GM18502 (cell line): ENCODE measurements around the gene AKT3.
A peak's percentile ranks its signal among the peaks of the same experiment; 100 is the strongest.

Experiments used
- ATAC-seq: cut with Tn5 transposase; IDR thresholded peaks from one replicate; pipeline ENCODE4 v1.9.1; 2021; ENCODE audit warnings: mild to moderate bottlenecking; ENCODE audit not compliant: unreplicated experiment, poor library complexity

Gene AKT3

DNA sequence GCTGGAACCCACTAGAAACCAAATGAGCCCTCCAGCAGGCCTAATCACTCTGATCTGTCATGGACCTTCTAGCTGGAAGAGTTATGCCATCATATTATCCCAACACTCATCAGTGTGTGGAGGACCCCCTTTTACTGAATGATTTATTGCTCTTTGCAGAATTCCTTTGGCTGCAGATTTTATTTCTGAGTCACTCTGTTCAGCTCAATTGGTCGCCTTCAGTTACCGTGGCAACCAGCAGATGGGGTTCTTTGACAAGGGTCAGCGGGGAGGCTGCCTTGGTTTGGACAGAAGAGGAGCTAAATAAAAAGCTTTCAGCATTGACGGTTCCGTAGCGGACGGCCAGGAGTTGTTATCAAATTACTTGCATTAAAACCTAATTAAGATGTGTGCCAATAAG, 374.1 kb downstream of the AKT3 start:
- ATAC-seq, result no peak

DNA sequence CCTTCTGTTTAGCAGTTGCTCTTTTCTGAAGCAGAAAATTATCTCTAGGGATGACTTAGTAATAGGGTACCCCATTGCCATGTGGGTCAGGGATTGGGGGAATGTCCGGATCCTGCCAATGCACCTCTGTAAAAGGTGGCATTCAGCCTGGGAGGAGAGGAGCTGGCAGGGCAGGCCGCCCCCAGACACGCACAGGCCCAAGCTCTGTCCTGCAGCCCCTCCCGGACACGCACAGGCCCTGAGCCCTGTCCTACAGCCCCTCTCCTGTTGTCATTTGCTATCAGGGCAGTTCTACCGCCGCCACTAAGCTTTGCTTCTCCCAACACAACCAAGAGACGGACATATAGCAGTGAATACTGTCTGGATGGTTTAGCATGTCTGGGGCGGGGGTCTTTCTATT, 375.1 kb downstream of the AKT3 start:
- ATAC-seq, result no peak

DNA sequence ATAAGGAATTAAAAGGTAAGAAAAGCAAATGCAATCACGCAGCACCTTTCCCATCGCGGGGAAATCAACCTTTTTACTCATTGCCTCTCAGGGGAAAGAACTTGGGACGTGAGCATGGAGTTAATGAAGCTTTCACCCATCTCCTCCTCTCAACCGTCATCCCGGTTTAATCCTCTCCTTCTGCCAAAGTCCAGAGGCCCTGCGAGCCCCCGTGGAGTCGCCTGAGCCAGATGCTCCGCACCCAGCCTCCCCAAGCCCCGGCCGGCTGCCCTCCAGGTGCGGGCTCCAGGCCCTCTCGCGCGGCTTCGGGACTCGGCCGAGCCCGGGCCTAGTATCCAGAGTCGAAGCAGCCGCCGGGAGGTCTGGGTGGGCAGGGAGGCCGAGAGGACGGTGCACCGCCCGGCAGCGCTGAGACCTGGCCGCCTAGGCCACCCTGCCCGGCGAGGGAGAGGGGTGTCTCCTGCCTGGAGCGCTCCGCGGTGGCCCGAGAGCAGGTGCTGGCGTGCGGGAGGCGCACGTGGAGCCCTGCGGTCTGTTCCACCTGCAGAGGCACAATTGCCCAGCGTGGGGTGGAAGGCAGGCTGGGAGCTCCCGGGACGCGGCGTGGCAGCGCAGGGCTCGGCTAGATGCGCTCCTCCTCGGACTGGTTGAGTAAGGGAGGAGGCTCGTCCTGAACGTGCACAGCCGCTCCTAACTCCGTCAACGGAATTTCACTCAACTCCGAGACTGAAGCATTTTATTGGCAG, 375.7 kb downstream of the AKT3 start:
- no peak for ATAC-seq

DNA sequence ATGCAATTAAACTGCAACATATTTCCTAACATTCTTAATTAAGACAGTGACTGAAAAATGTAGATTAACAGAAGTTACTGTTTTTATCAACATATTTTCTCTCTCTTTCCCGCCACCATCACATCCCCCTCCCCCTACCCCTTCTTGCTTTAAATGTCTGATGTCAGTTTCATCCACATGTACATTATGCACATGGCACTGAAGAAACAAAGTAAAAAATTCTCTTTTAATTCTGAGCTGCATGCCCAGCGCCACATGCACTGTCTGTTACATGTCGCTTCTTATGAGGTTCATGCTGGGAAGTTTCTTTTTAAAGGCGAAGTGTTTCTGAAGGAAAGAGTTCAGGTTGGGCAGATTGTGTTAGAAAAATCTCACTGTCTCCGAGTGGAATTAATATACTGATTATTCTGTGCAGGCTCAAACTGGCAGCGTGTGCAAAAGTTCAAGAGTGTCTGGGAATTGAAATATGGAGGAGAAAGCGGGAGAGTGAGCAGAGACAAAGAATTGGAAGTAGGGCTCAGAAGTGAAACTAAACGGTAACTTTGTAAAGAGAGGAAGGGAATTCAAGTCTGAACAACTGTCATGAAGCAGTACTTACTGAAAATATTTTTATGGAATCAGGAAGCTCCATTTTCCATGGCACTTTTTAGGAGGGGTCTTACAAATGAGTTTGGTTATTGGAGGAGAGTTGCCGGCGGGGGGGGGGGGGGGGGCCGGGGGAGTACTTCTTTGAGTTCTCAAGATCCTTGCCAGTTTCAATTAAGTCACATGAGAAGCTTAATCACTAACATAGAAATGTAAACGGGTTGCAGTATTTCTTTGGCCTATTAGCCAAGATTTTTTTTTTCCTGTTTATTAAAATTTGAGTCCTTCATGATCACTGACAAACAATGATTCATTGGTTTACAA, 376.6 kb downstream of the AKT3 start:
- ATAC-seq, result no peak

DNA sequence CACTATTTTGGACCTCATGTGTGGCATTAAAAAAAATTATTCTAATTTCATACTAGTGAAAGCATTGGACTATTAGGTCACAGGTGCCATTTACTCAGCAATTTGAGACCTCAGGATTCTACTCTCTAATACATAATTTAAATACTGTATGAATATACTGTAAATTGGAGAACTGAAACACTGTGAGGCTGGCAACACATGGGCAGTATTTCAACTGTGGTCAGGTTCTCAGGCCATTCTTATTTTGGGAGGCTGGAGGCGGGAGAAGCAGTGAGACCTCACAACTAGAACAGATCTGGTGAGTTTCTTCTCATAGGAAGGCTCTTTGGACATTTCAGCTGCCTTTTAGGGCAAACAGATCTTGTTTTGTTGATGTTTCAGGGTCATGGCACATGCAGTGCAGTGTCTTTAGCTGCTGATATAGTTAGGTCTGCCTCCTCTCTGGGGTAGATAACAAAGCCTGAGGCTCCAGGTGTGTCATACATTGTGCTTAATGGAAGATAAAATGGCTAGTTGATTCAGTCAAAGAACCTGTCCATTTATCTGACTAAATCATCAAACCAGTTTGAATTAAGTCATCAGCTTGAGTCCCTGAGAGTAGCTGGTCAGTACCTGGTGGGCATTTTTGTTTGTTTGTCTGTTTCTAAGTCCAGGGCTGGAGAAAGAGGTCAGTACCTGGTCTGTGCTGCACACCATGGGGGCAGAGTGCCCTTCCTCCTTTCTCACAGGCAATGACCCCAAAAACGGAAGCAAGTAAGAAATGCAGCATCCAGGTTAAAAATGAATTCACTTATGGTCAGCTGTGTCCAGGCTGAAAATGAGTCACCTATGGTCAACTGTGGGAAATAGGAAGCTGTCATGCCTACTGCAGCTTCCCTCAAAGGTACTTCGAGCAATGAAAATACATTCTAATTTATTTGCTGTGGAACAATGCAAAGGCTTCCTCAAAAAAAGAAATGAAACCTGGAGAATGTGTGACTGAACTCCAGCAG, 378.0 kb downstream of the AKT3 start:
- peak; percentile 79 for ATAC-seq

DNA sequence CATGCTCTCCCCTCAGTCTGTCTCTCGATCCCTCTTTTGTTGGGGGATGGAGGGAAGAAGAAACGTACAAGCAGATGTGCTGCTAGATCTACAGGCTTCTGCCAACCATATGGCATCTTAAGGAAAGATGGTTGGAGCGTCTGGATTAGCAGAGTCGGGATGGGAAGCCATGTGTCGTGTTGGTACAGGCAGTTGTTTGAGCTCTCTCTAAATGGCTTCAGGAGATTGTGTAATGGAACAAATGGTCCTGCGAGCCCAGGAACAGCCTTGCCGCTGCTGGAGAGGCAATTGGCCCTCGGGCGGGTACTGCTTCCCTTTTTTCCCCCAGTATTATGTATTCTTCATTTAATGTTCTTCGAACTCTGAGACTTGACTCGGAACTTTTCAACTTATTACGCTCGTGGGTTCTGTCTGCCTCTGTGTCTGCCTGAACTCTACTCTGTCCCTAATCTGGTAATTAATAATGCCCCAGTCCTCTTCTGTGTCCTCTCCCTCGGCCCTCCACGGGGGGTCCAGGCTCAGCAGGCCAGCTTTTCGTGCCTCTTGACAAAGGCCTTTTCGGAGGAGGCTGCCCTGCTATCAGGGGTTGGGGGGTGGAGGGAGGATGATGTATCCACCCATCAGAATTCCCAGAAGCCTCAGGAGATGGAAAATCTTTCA, 378.9 kb downstream of the AKT3 start:
- no peak for ATAC-seq

DNA sequence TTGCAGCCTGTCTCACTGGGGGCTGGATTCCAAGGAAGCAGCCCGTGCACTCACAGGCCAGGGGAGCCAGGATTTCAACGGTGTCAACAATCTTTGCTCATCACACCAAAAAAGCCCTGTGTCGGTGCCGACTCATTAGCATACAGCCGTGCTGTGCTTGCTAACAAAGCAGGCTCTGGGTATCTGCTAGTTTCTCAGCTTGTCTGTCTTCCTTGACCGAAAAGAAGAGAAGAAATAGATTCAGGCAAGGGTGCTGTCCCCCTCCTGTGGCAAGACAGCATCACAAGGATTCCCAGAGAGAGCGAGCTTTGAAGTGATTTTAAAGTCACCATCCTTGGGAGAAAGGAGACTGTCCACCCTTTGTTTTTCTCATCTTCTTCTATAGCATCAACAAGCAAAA, 379.5 kb downstream of the AKT3 start:
- no peak for ATAC-seq

DNA sequence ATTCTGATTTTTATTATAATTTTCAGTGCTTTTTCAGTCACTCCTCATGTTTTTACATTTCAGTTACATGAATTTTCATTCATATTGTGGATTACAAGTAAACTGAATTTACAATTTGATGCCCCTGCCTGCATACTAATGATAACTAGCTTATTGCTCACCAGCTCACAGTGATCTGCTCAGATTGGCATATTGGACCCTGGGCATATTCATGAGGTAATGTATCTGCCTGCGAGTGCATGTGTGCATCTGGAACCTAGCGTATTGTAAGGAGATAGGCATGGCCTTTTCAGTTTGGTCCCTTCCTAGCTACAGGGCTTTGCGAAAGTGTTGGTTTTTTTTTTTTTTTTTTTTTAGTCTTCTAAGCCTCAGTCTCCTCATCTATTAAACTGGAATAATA, 380.5 kb downstream of the AKT3 start:
- no peak for ATAC-seq

DNA sequence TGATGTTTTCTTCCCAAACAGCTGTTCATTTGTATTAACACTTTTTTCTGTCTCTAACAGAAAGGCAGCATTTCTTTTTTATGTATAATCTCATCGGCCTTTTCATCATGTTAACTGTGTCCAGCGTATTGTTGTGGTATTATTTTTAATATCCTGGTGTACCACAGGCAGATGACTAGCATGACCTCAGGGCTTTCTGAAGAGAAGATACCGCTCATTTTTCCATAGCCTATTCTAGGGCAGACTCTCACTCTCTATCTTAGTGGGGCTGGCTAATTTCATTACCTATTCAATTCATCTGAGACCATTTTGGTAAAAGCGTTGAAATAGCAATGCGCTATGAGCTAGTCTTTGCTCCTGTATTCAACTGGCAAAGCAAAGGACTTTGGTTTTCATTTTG, 384.3 kb downstream of the AKT3 start:
- no peak for ATAC-seq

DNA sequence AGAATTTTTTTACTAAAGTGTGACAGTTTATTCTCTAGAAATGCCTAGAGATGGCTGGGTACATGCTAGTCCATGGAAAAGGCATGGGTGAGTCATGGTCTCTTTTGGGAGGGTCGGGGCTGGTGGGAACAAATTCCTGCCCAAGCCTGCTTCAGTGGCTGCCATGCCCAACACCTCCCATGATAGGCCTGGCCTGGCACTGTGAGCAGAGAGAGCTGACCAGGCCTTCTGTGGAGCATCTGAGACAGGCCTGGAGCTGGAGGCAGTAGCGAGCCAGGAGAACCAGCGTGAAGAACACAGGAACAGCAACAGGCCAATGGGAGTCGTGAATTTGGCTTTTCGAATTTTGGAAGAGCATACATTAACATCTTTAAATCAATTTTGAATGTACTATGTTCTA, 385.0 kb downstream of the AKT3 start:
- ATAC-seq, result no peak

DNA sequence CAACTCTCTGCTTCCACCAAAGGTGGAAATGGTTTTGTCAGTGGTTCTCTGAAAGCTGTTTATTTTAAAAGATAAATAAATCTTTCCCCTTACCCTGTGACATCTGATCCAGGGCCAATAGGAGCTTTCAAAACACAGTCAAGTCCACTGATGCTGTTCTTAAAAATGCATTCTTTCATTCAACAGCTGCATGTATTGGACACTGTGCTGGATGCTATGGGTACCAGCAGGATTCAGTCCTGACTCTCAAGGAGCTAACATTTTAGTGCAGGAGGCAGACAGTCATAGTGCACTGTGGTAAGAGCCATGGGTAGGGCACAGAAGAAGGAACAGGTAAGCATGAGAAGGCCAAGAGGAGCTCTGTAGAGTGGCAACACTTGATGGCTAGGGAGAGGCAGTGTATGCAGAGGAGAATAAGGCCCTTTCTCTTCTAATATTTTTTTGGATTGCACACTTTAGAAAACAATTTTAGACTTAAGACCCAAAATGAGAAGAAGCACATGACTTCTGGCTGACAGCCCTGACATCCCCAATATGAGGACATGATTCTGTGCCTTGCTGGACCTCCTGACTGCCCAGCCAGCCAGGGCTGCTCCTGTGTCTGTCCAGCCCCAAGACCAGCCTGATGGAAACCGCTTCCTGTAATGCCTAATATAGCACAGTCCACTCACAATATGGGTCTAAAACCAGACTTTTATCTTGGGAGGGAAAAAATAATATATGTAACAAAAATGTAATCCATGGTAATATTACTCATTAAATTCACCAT, 386.9 kb downstream of the AKT3 start:
- ATAC-seq, result no peak

DNA sequence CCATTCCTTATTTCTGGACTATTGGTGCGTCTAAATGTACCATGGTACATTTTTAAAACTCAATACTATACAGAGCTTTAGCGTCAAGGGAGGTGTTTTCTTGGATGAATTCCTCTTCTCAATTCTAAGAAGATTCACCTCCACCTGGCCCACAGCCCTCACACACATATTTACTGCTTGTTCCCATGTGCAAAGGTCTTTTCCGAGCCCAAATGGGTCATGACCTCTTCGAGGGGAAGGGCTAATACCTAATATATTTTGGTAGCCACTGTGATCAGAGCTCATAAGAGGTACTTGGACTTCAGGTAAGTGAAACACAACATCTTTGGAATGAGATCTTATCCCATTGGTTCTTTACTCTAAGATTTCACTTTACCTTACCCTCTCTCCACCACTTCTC, 388.3 kb downstream of the AKT3 start:
- no peak for ATAC-seq

DNA sequence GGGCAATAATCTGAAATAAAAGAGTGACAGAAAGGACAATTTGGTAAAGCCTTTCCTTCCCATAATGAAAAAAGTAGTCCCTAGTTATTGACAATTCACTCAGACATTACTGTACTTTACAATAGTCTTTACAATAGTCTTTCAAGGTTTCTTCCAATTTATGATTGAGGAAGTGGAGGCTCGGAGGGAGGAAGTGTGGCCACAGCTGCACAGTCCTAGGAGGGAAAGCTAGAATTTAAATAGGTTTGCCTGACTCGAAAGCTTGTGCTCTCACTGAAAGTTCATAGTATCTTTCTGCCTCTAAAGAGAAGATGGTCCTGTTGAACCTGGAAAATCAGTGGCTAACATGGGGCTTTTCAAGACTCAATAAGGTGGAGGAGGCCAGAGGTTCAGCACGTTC, 391.0 kb downstream of the AKT3 start:
- no peak for ATAC-seq

DNA sequence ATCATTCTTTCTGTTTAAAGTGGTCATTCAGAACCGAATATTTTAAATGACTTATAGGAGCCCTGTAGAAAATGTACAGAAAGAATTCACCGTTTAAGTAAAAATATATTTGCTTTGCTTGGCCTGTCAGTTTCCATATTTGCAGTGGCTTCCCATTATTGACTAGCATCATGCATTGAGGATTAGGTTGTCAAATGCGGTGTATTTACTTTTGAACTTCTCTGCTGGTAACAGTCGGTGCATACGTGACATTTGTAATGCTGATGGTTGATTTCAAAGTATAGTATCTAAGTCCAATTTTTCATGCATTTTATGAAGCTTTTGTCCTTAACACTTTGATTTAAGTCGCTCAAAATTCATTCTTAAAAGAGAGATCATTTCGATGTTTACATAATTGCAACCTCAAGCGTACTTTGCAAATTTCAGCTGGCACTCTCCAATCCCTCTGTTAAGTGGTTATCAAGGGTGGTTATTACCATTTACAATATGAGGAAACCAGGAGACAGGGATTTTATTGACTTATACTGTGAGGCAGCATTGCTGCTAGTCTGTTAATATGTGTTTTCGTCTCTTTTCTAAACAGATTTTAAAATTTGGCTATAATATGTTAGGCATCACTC, 392.6 kb downstream of the AKT3 start:
- no peak for ATAC-seq

DNA sequence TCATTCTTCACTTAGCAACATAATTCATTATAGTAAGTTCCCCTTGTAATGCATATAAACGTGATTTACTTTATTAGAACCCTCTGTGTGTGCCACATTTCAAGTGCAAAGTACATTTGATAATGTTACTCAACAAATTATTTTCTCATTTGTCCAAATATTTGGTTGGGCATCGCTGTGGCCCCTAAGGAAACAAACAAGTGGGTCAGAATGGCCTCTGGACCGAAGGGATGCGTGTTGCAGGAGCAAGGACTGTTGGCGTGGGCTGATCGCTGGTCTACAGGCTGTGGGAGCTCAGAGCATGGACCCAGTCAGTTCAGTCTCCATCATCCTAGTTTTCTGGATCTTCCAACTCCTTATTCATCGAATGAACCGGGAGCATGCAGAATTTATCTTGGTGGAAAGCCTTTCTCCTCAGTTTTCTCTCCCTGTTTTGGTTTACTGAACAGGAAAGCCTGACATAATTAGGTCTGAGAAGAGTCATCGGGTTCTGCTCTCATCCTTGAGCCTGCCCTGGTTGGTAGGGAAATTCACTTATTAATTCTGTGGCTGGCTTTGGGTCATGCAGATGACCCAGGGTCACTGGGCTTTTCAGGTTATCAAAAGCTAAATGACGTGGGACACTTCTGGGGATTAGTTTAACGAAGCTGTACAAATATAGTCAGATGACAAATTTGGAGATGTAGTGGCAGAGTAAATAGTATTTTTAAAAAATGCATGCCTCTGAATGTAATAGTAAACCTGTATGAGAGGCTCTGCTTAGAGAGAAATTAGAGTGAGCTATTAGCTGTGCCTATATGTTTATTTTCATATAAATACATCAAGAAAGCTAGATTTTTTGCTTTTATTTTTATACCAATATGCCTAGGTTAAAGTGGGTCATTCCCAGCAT, 394.0 kb downstream of the AKT3 start:
- no peak for ATAC-seq

DNA sequence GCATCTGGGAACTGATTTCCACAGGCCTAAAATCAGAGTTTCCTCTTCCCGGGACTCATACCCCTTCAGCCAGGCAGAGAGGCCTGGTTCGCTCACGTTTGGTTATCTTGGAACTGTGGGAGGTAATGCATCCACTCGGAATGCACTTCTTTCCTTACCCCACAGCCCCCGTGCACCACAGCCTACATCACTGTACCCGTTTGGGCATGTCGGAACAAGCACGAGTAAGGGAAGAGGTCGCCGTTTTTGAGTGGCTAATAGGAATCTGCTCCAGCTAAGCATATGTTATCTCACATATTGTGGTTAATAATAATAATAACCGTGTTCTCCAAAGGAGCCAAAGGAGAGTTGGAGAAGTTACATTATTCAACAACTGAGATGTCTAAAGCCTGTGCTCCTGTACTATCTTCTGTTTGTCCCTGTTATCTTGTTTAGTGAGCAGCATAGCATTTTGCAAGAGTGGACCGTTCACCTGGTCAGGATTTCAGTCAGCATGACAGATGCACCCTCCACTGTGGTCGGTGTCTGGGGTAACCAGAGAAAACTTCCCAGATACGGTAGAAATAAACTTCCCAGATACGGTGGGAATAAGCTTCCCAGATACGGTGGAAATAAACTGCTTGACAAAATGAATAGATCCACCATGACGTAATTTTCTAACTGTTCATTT, 395.6 kb downstream of the AKT3 start:
- ATAC-seq, result no peak

DNA sequence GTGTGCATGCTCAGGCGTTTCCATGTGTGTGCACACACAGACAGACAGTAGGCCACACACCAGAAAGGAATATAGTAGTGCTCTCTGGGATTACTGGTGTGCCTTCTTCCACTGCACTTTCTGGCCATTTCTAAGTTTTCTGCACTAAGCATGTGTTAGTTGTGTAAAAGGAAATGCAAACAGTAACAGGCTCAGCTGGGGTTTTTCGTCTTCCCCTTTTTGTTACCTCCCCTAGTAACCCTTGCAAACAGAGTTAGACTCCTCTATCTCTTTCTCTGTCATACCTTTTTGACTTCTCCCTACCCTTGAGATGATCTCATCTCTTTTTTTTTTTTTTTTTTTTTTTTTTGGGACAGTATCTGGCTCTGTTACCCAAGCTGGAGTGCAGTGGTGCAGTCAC, 398.0 kb downstream of the AKT3 start:
- ATAC-seq, result no peak
